ENCODE data around the gene CERCAM.
"Not testable (repeated sequence)": the region's sequence is repeated elsewhere in the genome, so short reads cannot be mapped to it uniquely, and the experiment has no call there.

The CERCAM gene

DNA sequence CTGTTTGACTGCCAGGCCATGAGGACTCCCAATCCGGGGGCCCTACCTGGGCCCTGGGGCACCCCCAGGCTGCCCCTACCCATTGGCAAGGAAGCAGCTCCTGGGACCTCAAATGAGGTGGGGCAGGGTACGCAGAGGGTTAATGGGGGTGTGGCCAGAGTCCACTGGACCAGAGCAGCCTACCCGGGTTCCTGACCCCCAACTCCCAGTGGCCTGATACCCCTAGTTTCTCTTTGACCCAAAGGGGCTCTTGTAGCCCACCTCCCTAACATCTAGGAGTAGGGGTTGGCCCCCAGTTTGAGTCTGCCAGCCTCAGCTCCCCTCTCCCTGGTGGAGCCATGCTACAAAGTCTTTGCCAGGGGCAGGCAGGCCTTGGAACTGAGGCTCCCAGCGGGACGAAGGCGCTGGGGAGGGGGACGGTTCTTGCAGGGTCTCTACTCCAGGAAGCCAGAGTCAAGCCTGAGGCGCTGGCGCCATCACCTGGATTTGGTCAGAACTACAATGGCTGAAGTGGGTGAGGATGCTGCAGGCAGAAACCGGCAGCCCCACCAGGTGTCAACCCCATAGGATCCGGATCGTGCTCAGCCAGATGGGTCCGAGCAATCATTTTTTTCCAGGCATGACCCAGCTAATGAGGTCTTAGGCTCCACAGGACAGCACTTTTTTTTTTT is 8.4 kb upstream of the CERCAM start (continued):
- TF ChIP-seq, protein P1, sequence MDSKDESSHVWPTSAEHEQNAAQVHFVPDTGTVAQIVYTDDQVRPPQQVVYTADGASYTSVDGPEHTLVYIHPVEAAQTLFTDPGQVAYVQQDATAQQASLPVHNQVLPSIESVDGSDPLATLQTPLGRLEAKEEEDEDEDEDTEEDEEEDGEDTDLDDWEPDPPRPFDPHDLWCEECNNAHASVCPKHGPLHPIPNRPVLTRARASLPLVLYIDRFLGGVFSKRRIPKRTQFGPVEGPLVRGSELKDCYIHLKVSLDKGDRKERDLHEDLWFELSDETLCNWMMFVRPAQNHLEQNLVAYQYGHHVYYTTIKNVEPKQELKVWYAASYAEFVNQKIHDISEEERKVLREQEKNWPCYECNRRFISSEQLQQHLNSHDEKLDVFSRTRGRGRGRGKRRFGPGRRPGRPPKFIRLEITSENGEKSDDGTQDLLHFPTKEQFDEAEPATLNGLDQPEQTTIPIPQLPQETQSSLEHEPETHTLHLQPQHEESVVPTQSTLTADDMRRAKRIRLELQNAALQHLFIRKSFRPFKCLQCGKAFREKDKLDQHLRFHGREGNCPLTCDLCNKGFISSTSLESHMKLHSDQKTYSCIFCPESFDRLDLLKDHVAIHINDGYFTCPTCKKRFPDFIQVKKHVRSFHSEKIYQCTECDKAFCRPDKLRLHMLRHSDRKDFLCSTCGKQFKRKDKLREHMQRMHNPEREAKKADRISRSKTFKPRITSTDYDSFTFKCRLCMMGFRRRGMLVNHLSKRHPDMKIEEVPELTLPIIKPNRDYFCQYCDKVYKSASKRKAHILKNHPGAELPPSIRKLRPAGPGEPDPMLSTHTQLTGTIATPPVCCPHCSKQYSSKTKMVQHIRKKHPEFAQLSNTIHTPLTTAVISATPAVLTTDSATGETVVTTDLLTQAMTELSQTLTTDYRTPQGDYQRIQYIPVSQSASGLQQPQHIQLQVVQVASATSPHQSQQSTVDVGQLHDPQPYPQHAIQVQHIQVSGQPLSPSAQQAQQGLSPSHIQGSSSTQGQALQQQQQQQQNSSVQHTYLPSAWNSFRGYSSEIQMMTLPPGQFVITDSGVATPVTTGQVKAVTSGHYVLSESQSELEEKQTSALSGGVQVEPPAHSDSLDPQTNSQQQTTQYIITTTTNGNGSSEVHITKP (tag by site-specific recombination; IDR thresholded peaks at IDR 0.05), result no peak
- TF ChIP-seq ZNF302 (tag by site-specific recombination; IDR thresholded peaks at IDR 0.05; ENCODE audit: low read depth) (no peak), ZNF837 (tag by site-specific recombination; IDR thresholded peaks at IDR 0.05) (no peak), IKZF3 (tag by site-specific recombination; IDR thresholded peaks at IDR 0.05) (0 out of 2 replicates have a peak, but pooled peaks have one; percentile 14), MYNN (tag by site-specific recombination; IDR thresholded peaks at IDR 0.05; ENCODE audit: borderline replicate concordance) (no peak), ZNF654 (tag by site-specific recombination; IDR thresholded peaks at IDR 0.05; ENCODE audit: low read depth) (peak; percentile 68), ZNF777 (tag by site-specific recombination; IDR thresholded peaks at IDR 0.05; ENCODE audit: borderline replicate concordance) (no peak)
- TF ChIP-seq, protein P2, sequence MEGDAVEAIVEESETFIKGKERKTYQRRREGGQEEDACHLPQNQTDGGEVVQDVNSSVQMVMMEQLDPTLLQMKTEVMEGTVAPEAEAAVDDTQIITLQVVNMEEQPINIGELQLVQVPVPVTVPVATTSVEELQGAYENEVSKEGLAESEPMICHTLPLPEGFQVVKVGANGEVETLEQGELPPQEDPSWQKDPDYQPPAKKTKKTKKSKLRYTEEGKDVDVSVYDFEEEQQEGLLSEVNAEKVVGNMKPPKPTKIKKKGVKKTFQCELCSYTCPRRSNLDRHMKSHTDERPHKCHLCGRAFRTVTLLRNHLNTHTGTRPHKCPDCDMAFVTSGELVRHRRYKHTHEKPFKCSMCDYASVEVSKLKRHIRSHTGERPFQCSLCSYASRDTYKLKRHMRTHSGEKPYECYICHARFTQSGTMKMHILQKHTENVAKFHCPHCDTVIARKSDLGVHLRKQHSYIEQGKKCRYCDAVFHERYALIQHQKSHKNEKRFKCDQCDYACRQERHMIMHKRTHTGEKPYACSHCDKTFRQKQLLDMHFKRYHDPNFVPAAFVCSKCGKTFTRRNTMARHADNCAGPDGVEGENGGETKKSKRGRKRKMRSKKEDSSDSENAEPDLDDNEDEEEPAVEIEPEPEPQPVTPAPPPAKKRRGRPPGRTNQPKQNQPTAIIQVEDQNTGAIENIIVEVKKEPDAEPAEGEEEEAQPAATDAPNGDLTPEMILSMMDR (tag by site-specific recombination; IDR thresholded peaks at IDR 0.05), result no peak

DNA sequence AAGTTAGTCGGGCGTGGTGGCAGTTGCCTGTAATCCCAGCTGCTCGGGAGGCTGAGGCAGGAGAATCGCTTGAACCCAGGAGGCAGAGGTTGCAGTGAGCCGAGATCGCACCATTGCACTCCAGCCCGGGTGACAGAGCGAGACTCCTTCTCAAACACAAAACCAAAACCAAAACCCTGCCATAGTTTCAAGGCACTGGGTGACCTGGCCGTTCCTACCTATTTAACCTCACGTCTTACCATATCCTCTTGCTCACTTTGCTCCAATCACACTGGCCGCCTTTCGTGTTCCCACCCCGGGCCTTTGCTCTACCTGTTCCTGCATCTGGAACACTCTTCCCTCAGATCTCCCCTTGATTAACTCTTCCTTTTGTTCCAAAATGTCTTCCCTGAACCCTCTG is 6.9 kb upstream of the CERCAM start:
- H3K4me3 ChIP-seq (ENCODE audit: low read depth, low read length); H3K27ac ChIP-seq (ENCODE audit: extremely low read depth, low read depth, low read length); POLR2A ChIA-PET; H3K36me3 ChIP-seq (ENCODE audit: control insufficient read depth in 2 of 2, insufficient read depth in 1 of 2, low read length in 2 of 2); H3K4me1 ChIP-seq (ENCODE audit: control insufficient read depth, insufficient read depth, low read length); H3K9me3 ChIP-seq (ENCODE audit: control insufficient read depth, insufficient read depth, low read depth, low read length): not testable (repeated sequence)
- CTCF ChIA-PET, result interaction anchor here (0.6 to 5.1 kb wide), 3 partner anchors 13 to 832 kb away, joined by 3 to 69 read pairs (median 4); no protein-coding TSS in a partner anchor

DNA sequence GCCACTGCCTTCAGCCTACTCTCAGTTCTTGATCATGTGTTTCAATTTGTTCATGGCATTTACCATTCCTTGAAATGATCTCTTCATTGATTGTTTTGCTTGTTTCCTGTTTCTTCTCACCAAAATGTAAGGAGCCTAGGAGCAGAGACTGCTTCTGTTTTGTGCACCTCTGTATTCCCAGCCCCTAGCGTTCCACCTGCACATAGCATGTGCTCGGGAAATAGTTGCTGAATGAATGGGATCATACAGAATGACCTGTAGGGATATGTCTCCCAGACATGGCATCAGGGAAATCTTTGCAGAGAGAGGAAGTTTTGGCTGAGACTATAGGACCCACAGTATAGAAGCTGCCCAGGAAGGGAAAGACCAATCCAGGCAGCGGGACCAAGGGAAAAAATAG is 6.2 kb upstream of the CERCAM start:
- Histone ChIP-seq H3K36me3 (ENCODE audit: control insufficient read depth in 2 of 2, insufficient read depth in 1 of 2, low read length in 2 of 2) (no peaks in the 10 kb centered on the region), H3K4me1 (ENCODE audit: control insufficient read depth, insufficient read depth, low read length) (peaks cover 4% of the 10 kb centered on the region), H3K9me3 (ENCODE audit: control insufficient read depth, insufficient read depth, low read depth, low read length) (no peaks in the 10 kb centered on the region), H3K27ac (ENCODE audit: extremely low read depth, low read depth, low read length) (no peak overlapping the region), H3K4me3 (ENCODE audit: low read depth, low read length) (no peak overlapping the region)
- ChIA-PET CTCF (interaction anchor here (0.6 to 1.0 kb wide), 4 partner anchors 12 to 990 kb away, joined by 3 to 4 read pairs (median 4); no protein-coding TSS in a partner anchor), POLR2A (interaction anchor here (0.6 kb wide), 1 partner anchor 96 kb away, joined by 4 read pairs; no protein-coding TSS in a partner anchor)
- TF ChIP-seq YY2 (tag by site-specific recombination; IDR thresholded peaks at IDR 0.05) (no peak), GLIS2 (tag by site-specific recombination; IDR thresholded peaks at IDR 0.05) (no peak), ZNF121 (tag by site-specific recombination; IDR thresholded peaks at IDR 0.05) (no peak), ZNF660 (tag by site-specific recombination; IDR thresholded peaks at IDR 0.05) (no peak), ZSCAN23 (tag by site-specific recombination; IDR thresholded peaks at IDR 0.05) (no peak), ZNF585B (tag by site-specific recombination; IDR thresholded peaks at IDR 0.05) (no peak), ZNF366 (tag by site-specific recombination; conservative IDR thresholded peaks at IDR 0.05) (no peak), KLF7 (tag by site-specific recombination; IDR thresholded peaks at IDR 0.05; ENCODE audit: borderline replicate concordance) (no peak), ZXDB (tag by site-specific recombination; IDR thresholded peaks at IDR 0.05) (no peak), ZNF600 (tag by site-specific recombination; IDR thresholded peaks at IDR 0.05) (no peak), ZNF777 (tag by site-specific recombination; IDR thresholded peaks at IDR 0.05; ENCODE audit: borderline replicate concordance) (no peak), KLF16 (tag by site-specific recombination; IDR thresholded peaks at IDR 0.05) (no peak)
- TF ChIP-seq, protein P3, sequence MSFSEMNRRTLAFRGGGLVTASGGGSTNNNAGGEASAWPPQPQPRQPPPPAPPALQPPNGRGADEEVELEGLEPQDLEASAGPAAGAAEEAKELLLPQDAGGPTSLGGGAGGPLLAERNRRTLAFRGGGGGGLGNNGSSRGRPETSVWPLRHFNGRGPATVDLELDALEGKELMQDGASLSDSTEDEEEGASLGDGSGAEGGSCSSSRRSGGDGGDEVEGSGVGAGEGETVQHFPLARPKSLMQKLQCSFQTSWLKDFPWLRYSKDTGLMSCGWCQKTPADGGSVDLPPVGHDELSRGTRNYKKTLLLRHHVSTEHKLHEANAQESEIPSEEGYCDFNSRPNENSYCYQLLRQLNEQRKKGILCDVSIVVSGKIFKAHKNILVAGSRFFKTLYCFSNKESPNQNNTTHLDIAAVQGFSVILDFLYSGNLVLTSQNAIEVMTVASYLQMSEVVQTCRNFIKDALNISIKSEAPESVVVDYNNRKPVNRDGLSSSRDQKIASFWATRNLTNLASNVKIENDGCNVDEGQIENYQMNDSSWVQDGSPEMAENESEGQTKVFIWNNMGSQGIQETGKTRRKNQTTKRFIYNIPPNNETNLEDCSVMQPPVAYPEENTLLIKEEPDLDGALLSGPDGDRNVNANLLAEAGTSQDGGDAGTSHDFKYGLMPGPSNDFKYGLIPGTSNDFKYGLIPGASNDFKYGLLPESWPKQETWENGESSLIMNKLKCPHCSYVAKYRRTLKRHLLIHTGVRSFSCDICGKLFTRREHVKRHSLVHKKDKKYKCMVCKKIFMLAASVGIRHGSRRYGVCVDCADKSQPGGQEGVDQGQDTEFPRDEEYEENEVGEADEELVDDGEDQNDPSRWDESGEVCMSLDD (tag by site-specific recombination; IDR thresholded peaks at IDR 0.05), result no peak
- TF ChIP-seq, protein P4, sequence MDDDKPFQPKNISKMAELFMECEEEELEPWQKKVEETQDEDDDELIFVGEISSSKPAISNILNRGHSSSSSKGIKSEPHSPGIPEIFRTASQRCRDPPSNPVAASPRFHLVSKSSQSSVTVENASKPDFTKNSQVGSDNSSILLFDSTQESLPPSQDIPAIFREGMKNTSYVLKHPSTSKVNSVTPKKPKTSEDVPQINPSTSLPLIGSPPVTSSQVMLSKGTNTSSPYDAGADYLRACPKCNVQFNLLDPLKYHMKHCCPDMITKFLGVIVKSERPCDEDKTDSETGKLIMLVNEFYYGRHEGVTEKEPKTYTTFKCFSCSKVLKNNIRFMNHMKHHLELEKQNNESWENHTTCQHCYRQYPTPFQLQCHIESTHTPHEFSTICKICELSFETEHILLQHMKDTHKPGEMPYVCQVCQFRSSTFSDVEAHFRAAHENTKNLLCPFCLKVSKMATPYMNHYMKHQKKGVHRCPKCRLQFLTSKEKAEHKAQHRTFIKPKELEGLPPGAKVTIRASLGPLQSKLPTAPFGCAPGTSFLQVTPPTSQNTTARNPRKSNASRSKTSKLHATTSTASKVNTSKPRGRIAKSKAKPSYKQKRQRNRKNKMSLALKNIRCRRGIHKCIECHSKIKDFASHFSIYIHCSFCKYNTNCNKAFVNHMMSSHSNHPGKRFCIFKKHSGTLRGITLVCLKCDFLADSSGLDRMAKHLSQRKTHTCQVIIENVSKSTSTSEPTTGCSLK (tag by site-specific recombination; IDR thresholded peaks at IDR 0.05), result no peak

Data from HEK293 (cell line).